Bronchial epithelial cell (primary cell): ENCODE data around the gene RAPH1. TPM values are rescaled to one million over a fixed set of nuclear protein-coding genes. Genes with fewer than 3 reads are reported as not detected.
"Not testable (repeated sequence)": the region's sequence is repeated elsewhere in the genome, so short reads cannot be mapped to it uniquely, and the experiment has no call there.

ENCODE experiments used
- DNase-seq: peaks from one replicate; pipeline ENCODE4 v3.0.0-alpha.2; 2010; ENCODE audit warnings: low read depth
- FAIRE-seq: peaks from 2 replicates; lab custom pipeline; 2011; peaks lifted over from hg19 to GRCh38; lab: Jason Lieb, UNC
- H3K27me3 ChIP-seq: 2 replicates; pipeline ENCODE4 v1.5.1; 2011; ENCODE audit warnings: low read length; ENCODE audit not compliant: control insufficient read depth, insufficient read depth
- H3K36me3 ChIP-seq: 2 replicates; pipeline ENCODE4 v1.5.1; 2011; ENCODE audit warnings: low read length; ENCODE audit not compliant: control insufficient read depth, insufficient read depth
- H3K4me3 ChIP-seq: 2 replicates; pipeline ENCODE4 v1.5.1; 2011; ENCODE audit warnings: mild to moderate bottlenecking, low read depth, low read length, control low read depth
- CTCF ChIP-seq: IDR thresholded peaks from 2 replicates; pipeline ENCODE4 v1.5.1; 2011; ENCODE audit warnings: mild to moderate bottlenecking, moderate library complexity, low read length, control low read depth, inconsistent platforms; ENCODE audit not compliant: insufficient read depth, severe bottlenecking
- total RNA-seq: library from RNA; depleted of rRNA; stranded (reverse); fragments of >200 nt; gene quantifications from 2 replicates; pipeline ENCODE4 v1.2.1, GENCODE V29; 2014

The RAPH1 gene
- total RNA-seq, 1 donor from 2014 or later = 15.3 TPM

- DNase-seq (peak; percentile 66), FAIRE-seq (no peak)
- peak overlapping the region; percentile 95 for H3K4me3 ChIP-seq
- no peaks in the 10 kb centered on the region for H3K36me3 ChIP-seq
- no peak for TF ChIP-seq CTCF
- H3K27me3 ChIP-seq = no peaks in the 10 kb centered on the region
Observed at GRCh38 chr2:203533676-203534591, 1.2 kb downstream of the RAPH1 start.

- Histone ChIP-seq H3K36me3 (no peaks in the 10 kb centered on the region), H3K4me3 (peak overlapping the region; percentile 95), H3K27me3 (no peaks in the 10 kb centered on the region)
- TF ChIP-seq CTCF = no peak
- DNase-seq = peak; percentile 23
- FAIRE-seq = no peak
Observed at GRCh38 chr2:203532957-203533658, 2.0 kb downstream of the RAPH1 start.

- Histone ChIP-seq H3K4me3 (no peak overlapping the region), H3K36me3 (no peaks in the 10 kb centered on the region), H3K27me3 (no peaks in the 10 kb centered on the region)
- TF ChIP-seq CTCF = no peak
- no peak for FAIRE-seq
- no peak for DNase-seq
Observed at GRCh38 chr2:203527719-203528118, 7.4 kb downstream of the RAPH1 start.

- FAIRE-seq, H3K27me3 ChIP-seq, DNase-seq, H3K4me3 ChIP-seq, H3K36me3 ChIP-seq: not testable (repeated sequence)
Observed at GRCh38 chr2:203513268-203513667, 21.8 kb downstream of the RAPH1 start.

GRCh38 chr2:203510941-203511305, 24.2 kb downstream of the RAPH1 start:
- Histone ChIP-seq H3K27me3 (no peaks in the 10 kb centered on the region), H3K4me3 (no peak overlapping the region), H3K36me3 (no peaks in the 10 kb centered on the region)
- no peak for TF ChIP-seq CTCF
- FAIRE-seq = no peak
- no peak for DNase-seq

GRCh38 chr2:203510256-203510940, 24.7 kb downstream of the RAPH1 start:
- TF ChIP-seq CTCF = no peak
- no peaks in the 10 kb centered on the region for H3K27me3 ChIP-seq
- H3K4me3 ChIP-seq = no peak overlapping the region
- no peak for DNase-seq
- FAIRE-seq = no peak
- H3K36me3 ChIP-seq = no peaks in the 10 kb centered on the region

GRCh38 chr2:203503460-203503859, 31.6 kb downstream of the RAPH1 start:
- not testable (repeated sequence) for H3K27me3 ChIP-seq, H3K4me3 ChIP-seq, DNase-seq, FAIRE-seq, H3K36me3 ChIP-seq
